Large intestine (tissue), 3 donors: ENCODE results near the gene PDP2. TPM values are rescaled to one million over a fixed set of nuclear protein-coding genes. Genes with fewer than 3 reads are reported as not detected.

Experiments used
- DNase-seq, 2 donors: peaks; one replicate each; pipeline versions ENCODE4 v3.0.0 to v3.0.0-alpha.2; 2013
- H3K27ac ChIP-seq: one replicate; pipeline ENCODE4 v1.5.1; 2013; ENCODE audit warnings: low read length
- H3K27me3 ChIP-seq: 2 replicates; pipeline ENCODE4 v1.6.1; 2013; ENCODE audit warnings: low read length; ENCODE audit not compliant: control insufficient read depth, insufficient read depth
- H3K36me3 ChIP-seq: 2 replicates; pipeline ENCODE4 v1.6.1; 2013; ENCODE audit warnings: low read length; ENCODE audit not compliant: control insufficient read depth, insufficient read depth
- H3K4me1 ChIP-seq: one replicate; pipeline ENCODE4 v1.6.1; 2013; ENCODE audit warnings: low read length; ENCODE audit not compliant: control insufficient read depth, insufficient read depth
- H3K4me3 ChIP-seq: one replicate; pipeline ENCODE4 v1.5.1; 2013; ENCODE audit warnings: low read length
- H3K9me3 ChIP-seq: one replicate; pipeline ENCODE4 v1.6.1; 2013; ENCODE audit warnings: mild to moderate bottlenecking, low read depth, low read length, moderate library complexity; ENCODE audit not compliant: control insufficient read depth
- WGBS: methylation state at CpG from one replicate; pipeline ENCODE4 v1.1.5; 2013; ENCODE audit warnings: low lambda C conversion rate; ENCODE audit not compliant: insufficient coverage; 5-methylcytosine and 5-hydroxymethylcytosine counted together
- polyA plus RNA-seq: library from polyadenylated mRNA; unstranded; fragments of 120-200 nt; gene quantifications from one replicate; pipeline ENCODE4 v1.2.1, GENCODE V29; 2013

Gene PDP2
- polyA plus RNA-seq, 1 donor = 9.6 TPM

DNA sequence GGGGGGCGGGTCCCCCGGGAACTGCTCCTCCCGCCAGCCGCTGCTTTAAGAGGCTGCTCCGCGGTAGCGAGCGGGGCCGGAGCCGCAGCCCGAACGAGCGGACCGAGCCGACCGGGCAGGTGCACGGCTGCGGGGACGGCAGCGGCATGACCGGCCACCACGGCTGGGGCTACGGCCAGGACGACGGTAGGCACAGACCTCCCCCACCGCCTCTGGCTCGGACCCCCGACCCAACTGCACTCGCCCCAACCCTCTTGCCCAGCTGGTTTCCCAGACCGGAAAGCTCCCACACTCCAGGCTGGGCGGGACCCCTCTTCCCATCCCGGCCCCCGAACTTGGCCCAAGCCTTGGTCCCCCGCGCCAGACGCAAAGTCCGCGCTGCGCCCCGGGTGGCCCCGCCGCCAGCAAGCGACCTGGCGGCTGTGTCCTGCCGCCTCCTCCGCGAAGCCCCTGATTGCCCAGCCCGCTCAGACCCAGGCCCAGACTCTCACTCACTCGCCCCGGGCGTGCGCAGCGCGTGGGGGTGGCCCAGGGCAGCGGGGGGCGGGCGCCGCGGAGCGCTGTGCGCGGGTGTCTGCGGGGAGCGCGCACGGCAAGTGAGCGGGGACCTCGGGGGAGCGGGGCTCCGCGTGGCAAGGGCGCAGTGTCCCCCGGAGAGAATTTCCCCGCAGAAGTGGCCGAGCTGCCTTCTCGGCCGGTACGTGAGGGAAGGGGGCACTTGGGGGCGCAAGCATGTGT, 35.8 kb upstream of the PDP2 start, which contains the start of gene CA7:
CA7 (plus strand) TSS at position 73 of the 738 bp plus-strand sequence; CDS start at position 147, 74 bp downstream.
- Histone ChIP-seq H3K4me1 (peaks cover 21% of the 10 kb centered on the region), H3K27me3 (peaks cover 32% of the 10 kb centered on the region), H3K9me3 (no peaks in the 10 kb centered on the region), H3K27ac (no peak within 1 kb of the TSS), H3K36me3 (no peaks in the 10 kb centered on the region), H3K4me3 (peak within 1 kb of the TSS; percentile 45)
- peak in 1 of 2 donors; percentile 31 for DNase-seq
- WGBS = no CpG with 5 or more reads among the region's 79 CpGs

DNA sequence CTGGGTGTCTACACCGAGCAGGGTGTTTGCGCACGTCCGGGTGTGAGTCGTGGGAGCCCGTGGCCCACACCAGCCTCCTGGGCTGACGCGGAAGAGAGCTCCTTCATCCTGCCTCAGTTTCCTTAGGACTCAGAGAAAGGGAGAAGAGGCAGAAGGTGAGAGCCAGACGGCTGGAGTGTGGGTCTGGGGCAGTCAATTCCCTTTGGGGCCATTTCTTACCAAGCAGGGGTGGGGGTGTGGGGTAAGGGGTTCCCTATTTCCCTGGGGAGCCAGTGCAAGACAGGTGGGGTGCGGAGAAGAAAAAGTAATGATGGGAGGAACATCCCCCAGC, 35.3 kb upstream of the PDP2 start:
- peaks cover 21% of the 10 kb centered on the region for H3K4me1 ChIP-seq
- no CpG with 5 or more reads among the region's 10 CpGs for WGBS
- H3K4me3 ChIP-seq = peak overlapping the region; percentile 45
- H3K36me3 ChIP-seq = no peaks in the 10 kb centered on the region
- H3K9me3 ChIP-seq = no peaks in the 10 kb centered on the region
- no peak for DNase-seq
- peaks cover 32% of the 10 kb centered on the region for H3K27me3 ChIP-seq
- no peak overlapping the region for H3K27ac ChIP-seq

DNA sequence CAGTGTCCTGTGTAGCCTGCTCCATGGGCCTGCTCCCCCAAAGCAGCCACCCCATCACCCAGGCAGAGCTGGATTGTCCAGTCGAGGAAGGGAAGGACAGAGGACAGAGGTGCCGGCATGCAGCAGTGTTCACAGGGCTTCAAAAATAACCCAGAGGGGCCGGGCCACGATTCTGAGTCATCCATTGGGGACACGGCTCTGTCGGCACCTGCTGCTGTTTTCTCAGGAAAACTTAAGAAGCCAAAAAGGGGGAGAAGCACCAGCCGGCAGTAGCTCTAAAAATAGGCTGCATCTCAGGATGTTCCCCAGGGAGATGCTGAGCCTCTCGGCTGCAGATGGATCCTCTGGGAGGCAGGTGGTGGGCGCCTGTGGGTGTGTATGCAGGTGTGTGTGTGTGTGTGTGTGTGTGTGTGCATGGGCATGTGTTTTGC, 34.5 kb upstream of the PDP2 start:
- Histone ChIP-seq H3K4me3 (no peak overlapping the region), H3K36me3 (no peaks in the 10 kb centered on the region), H3K27me3 (peaks cover 32% of the 10 kb centered on the region), H3K4me1 (peaks cover 21% of the 10 kb centered on the region), H3K9me3 (no peaks in the 10 kb centered on the region), H3K27ac (no peak overlapping the region)
- WGBS = 60% methylated on average over 1 of the region's 9 CpGs
- DNase-seq = no peak

DNA sequence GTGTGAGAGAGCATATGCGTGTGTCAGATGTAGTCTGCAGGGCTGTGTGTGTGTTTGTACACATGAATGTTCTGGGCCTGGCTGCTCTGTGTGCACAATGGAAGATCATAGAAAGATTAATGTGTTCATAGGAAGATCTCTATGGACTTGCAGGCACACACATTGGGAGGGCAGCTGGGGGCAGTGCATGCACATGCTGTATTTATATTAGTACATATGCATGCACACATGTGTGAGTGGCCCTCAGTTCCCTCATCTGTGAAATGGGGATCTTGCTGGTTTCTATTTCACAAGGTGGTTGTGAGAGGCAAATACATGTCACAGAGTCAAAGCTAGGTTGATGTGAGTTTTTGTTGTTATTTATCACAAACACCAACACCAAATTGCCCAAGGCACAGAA, 34.0 kb upstream of the PDP2 start:
- WGBS = no CpG with 5 or more reads among the region's 1 CpG
- Histone ChIP-seq H3K9me3 (no peaks in the 10 kb centered on the region), H3K4me1 (peaks cover 21% of the 10 kb centered on the region), H3K27me3 (peaks cover 32% of the 10 kb centered on the region), H3K36me3 (no peaks in the 10 kb centered on the region), H3K4me3 (no peak overlapping the region), H3K27ac (no peak overlapping the region)
- no peak for DNase-seq

DNA sequence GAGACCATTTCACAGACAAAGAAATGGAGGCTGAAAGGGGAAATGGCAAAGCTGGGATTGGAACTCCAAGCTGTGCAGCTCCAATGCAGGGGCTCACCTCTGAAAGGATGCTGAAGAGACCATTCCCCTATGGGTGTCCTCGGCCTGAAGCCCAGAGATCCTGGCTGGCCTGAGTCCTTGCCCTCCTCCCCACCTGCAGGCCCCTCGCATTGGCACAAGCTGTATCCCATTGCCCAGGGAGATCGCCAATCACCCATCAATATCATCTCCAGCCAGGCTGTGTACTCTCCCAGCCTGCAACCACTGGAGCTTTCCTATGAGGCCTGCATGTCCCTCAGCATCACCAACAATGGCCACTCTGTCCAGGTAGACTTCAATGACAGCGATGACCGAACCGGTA, 33.5 kb upstream of the PDP2 start:
- DNase-seq = no peak
- peaks cover 32% of the 10 kb centered on the region for H3K27me3 ChIP-seq
- H3K9me3 ChIP-seq = no peaks in the 10 kb centered on the region
- H3K4me3 ChIP-seq = no peak overlapping the region
- no peak overlapping the region for H3K27ac ChIP-seq
- peaks cover 21% of the 10 kb centered on the region for H3K4me1 ChIP-seq
- no peaks in the 10 kb centered on the region for H3K36me3 ChIP-seq
- no CpG with 5 or more reads among the region's 6 CpGs for WGBS

DNA sequence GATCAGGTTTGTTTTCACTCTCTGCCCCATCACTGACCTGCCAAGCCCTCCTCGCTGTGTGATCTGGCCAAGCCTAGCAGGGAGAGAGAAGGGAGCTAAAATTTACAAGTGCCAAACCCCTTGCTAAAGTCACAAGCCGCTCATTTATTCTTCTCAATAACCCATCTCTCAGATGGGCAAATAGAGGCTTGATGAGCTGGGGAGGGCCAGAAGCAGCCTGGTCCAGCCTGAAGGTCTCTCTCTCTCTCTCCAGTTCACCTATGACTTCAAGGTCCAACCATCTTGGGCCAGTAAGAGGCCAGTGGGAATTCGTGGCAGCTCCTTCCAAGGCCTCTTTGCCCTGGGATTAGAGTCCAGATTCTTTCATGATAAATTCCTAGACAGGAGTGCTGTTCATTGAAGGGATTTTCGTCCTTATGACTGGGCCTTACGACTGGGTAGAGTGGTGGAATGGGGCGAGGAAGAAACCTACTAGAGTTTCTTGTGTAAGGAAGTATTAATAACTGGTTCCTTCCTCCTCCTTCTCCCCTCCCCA, 32.7 kb upstream of the PDP2 start:
- H3K27me3 ChIP-seq = peaks cover 32% of the 10 kb centered on the region
- WGBS = no CpG with 5 or more reads among the region's 6 CpGs
- peak overlapping the region; percentile 75 for H3K27ac ChIP-seq
- no peaks in the 10 kb centered on the region for H3K36me3 ChIP-seq
- no peak overlapping the region for H3K4me3 ChIP-seq
- H3K9me3 ChIP-seq = no peaks in the 10 kb centered on the region
- H3K4me1 ChIP-seq = peaks cover 21% of the 10 kb centered on the region
- DNase-seq = peak; percentile 63 to 89

DNA sequence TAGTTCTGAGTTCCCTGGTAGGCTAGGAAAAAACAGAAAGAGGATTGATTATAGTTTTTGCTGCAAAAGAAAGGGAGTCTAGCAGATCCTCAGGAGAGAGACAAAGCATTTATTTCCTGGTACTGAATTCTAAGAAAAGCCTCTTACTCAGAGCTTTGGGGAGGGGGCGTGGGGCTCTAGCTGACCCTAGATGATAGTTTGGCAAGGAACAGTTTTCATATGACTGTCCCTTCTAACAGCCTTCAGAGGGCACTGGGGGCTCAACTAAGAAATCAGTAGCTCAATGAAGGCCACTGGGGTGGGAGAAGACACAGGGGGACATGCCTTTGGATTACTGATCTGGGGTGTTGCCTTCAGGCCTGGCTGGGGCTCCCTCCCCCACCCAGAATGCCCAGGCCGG, 32.1 kb upstream of the PDP2 start:
- H3K4me1 ChIP-seq = peaks cover 21% of the 10 kb centered on the region
- H3K36me3 ChIP-seq = no peaks in the 10 kb centered on the region
- H3K9me3 ChIP-seq = no peaks in the 10 kb centered on the region
- no peak overlapping the region for H3K4me3 ChIP-seq
- DNase-seq = no peak
- H3K27me3 ChIP-seq = peaks cover 29% of the 10 kb centered on the region
- peak overlapping the region; percentile 75 for H3K27ac ChIP-seq
- no CpG with 5 or more reads among the region's 2 CpGs for WGBS

DNA sequence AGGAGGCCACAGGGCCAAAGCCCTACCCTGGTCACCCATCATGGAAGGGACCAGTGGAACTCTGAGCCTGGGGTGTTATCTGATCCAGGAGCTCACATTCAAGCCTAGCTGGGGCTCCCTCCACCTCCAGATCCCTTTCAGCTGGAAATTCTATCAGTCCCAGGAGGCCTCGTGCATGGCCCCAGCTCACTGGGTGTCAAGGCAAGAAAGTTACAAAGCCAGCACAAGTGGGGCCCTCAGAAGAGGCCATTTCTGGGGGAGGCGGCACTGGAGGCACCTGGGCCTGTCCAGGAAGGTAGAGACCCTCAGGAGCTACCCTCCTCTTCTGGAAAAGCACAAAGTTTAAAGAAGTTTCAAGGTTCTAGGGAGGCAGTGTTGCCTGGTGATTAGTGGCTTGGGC, 31.3 kb upstream of the PDP2 start:
- peaks cover 23% of the 10 kb centered on the region for H3K27me3 ChIP-seq
- DNase-seq = peak in 1 of 2 donors; percentile 48
- no CpG with 5 or more reads among the region's 2 CpGs for WGBS
- H3K4me3 ChIP-seq = no peak overlapping the region
- H3K36me3 ChIP-seq = no peaks in the 10 kb centered on the region
- H3K4me1 ChIP-seq = peaks cover 21% of the 10 kb centered on the region
- peak overlapping the region; percentile 75 for H3K27ac ChIP-seq
- no peaks in the 10 kb centered on the region for H3K9me3 ChIP-seq

DNA sequence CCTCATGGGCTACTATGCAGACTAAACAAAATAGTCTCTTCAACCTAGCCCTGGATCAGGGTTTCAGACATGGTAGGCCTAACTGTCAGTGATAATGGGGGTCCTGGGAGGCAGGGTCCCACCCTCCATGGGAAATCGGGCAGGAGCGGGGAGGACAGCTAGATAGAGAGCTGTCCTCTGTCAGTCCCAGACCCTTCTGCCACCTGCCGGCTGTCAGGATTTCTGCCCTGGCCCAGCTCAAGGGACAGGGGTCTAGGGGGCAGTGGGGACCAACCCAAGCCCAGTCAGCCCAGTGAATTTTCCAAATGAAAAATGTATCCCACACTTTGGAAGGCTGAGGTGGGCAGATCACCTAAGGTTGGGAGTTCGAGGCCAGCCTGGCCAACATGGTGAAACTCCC, 30.8 kb upstream of the PDP2 start:
- peaks cover 18% of the 10 kb centered on the region for H3K27me3 ChIP-seq
- H3K27ac ChIP-seq = no peak overlapping the region
- WGBS = no CpG with 5 or more reads among the region's 4 CpGs
- H3K9me3 ChIP-seq = no peaks in the 10 kb centered on the region
- no peak for DNase-seq
- no peaks in the 10 kb centered on the region for H3K36me3 ChIP-seq
- no peak overlapping the region for H3K4me3 ChIP-seq
- peaks cover 21% of the 10 kb centered on the region for H3K4me1 ChIP-seq

DNA sequence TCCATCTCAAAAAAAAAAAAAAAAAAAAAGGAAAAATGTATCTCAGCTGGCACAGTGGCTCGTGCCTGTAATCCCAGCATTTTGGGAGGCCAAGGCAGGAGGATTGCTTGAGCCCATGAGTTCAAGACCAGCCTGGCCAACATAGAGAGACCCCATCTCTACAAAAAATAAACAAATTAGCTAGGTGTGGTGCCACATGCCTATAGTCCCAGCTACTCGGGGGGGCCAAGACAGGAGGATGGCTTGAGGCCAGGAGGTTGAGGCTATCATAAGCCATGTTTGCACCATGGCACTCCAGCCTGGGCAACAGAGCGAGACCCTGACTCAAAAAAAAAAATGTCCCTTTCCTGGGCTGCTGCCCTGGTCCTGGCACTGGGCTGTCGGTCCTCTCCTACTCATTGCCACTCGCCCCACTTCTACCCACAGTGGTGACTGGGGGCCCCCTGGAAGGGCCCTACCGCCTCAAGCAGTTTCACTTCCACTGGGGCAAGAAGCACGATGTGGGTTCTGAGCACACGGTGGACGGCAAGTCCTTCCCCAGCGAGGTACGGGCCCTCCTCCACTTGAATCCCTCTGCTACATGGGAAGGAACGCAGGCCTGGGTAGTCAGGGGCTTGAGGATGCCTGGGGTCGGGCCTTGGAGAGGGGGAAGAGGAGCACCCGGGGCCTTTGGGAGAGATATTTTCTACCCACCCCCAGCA, 30.1 kb upstream of the PDP2 start:
- Histone ChIP-seq H3K27ac (no peak overlapping the region), H3K4me1 (peaks cover 18% of the 10 kb centered on the region), H3K9me3 (no peaks in the 10 kb centered on the region), H3K4me3 (no peak overlapping the region), H3K36me3 (no peaks in the 10 kb centered on the region), H3K27me3 (peaks cover 13% of the 10 kb centered on the region)
- WGBS = no CpG with 5 or more reads among the region's 14 CpGs
- no peak for DNase-seq
